Measurements from ENCODE around the gene SELP.

Gene SELP

GRCh38 chr1:169648187-169648586, 18.3 kb upstream of the SELP start:
- peaks cover 26% of the 10 kb centered on the region for H3K4me1 Mint-ChIP-seq (ENCODE audit: low read depth)
- H3K36me3 Mint-ChIP-seq (ENCODE audit: low read depth), result peaks cover 8% of the 10 kb centered on the region
- peaks cover 16% of the 10 kb centered on the region for H3K9me3 Mint-ChIP-seq
- peak overlapping the region; percentile 1 for H3K27ac Mint-ChIP-seq
- no peak overlapping the region for H3K4me3 Mint-ChIP-seq
- DNase-seq (ENCODE audit: low spot score), result no peak
- no peaks in the 10 kb centered on the region for H3K27me3 Mint-ChIP-seq (ENCODE audit: low read depth)

GRCh38 chr1:169647512-169647911, 17.6 kb upstream of the SELP start:
- DNase-seq (ENCODE audit: low spot score), result no peak
- H3K9me3 Mint-ChIP-seq, result peaks cover 16% of the 10 kb centered on the region
- no peak overlapping the region for H3K27ac Mint-ChIP-seq
- H3K27me3 Mint-ChIP-seq (ENCODE audit: low read depth), result no peaks in the 10 kb centered on the region
- peaks cover 26% of the 10 kb centered on the region for H3K4me1 Mint-ChIP-seq (ENCODE audit: low read depth)
- H3K36me3 Mint-ChIP-seq (ENCODE audit: low read depth), result peaks cover 8% of the 10 kb centered on the region
- H3K4me3 Mint-ChIP-seq, result no peak overlapping the region

- peaks cover 22% of the 10 kb centered on the region for H3K4me1 Mint-ChIP-seq (ENCODE audit: low read depth)
- no peaks in the 10 kb centered on the region for H3K27me3 Mint-ChIP-seq (ENCODE audit: low read depth)
- no peak for DNase-seq (ENCODE audit: low spot score)
- peaks cover 16% of the 10 kb centered on the region for H3K9me3 Mint-ChIP-seq
- no peak overlapping the region for H3K4me3 Mint-ChIP-seq
- H3K27ac Mint-ChIP-seq, result no peak overlapping the region
- peaks cover 9% of the 10 kb centered on the region for H3K36me3 Mint-ChIP-seq (ENCODE audit: low read depth)
Observed at GRCh38 chr1:169644297-169644696, 14.4 kb upstream of the SELP start.

GRCh38 chr1:169634877-169635276, 5.0 kb upstream of the SELP start:
- H3K9me3 Mint-ChIP-seq, result peaks cover 66% of the 10 kb centered on the region
- H3K4me1 Mint-ChIP-seq (ENCODE audit: low read depth), result peaks cover 8% of the 10 kb centered on the region
- no peak for DNase-seq (ENCODE audit: low spot score)
- peaks cover 17% of the 10 kb centered on the region for H3K36me3 Mint-ChIP-seq (ENCODE audit: low read depth)
- no peak overlapping the region for H3K4me3 Mint-ChIP-seq
- no peaks in the 10 kb centered on the region for H3K27me3 Mint-ChIP-seq (ENCODE audit: low read depth)
- H3K27ac Mint-ChIP-seq, result no peak overlapping the region

GRCh38 chr1:169634145-169634544, 4.2 kb upstream of the SELP start:
- no peak overlapping the region for H3K4me3 Mint-ChIP-seq
- H3K4me1 Mint-ChIP-seq (ENCODE audit: low read depth), result peaks cover 3% of the 10 kb centered on the region
- peaks cover 15% of the 10 kb centered on the region for H3K36me3 Mint-ChIP-seq (ENCODE audit: low read depth)
- peaks cover 59% of the 10 kb centered on the region for H3K9me3 Mint-ChIP-seq
- H3K27ac Mint-ChIP-seq, result peak overlapping the region; percentile 8
- DNase-seq (ENCODE audit: low spot score), result no peak
- H3K27me3 Mint-ChIP-seq (ENCODE audit: low read depth), result no peaks in the 10 kb centered on the region

- Mint-ChIP-seq H3K4me3 (no peak overlapping the region), H3K27me3 (ENCODE audit: low read depth) (no peaks in the 10 kb centered on the region), H3K9me3 (peaks cover 38% of the 10 kb centered on the region), H3K4me1 (ENCODE audit: low read depth) (peaks cover 12% of the 10 kb centered on the region), H3K36me3 (ENCODE audit: low read depth) (peaks cover 11% of the 10 kb centered on the region), H3K27ac (no peak overlapping the region)
- DNase-seq (ENCODE audit: low spot score), result no peak
Observed at GRCh38 chr1:169631249-169631648, 1.3 kb upstream of the SELP start.

GRCh38 chr1:169624912-169625311, 5.0 kb downstream of the SELP start:
- Mint-ChIP-seq H3K4me1 (ENCODE audit: low read depth) (peaks cover 29% of the 10 kb centered on the region), H3K4me3 (no peak overlapping the region), H3K27ac (peak overlapping the region; percentile 4), H3K36me3 (ENCODE audit: low read depth) (no peaks in the 10 kb centered on the region), H3K27me3 (ENCODE audit: low read depth) (no peaks in the 10 kb centered on the region), H3K9me3 (peaks cover 11% of the 10 kb centered on the region)
- DNase-seq (ENCODE audit: low spot score), result no peak

- Mint-ChIP-seq H3K27me3 (ENCODE audit: low read depth) (no peaks in the 10 kb centered on the region), H3K4me3 (no peak overlapping the region), H3K9me3 (peaks cover 11% of the 10 kb centered on the region), H3K4me1 (ENCODE audit: low read depth) (peaks cover 27% of the 10 kb centered on the region), H3K36me3 (ENCODE audit: low read depth) (no peaks in the 10 kb centered on the region), H3K27ac (peak overlapping the region; percentile 7)
- no peak for DNase-seq (ENCODE audit: low spot score)
Observed at GRCh38 chr1:169624122-169624521, 5.8 kb downstream of the SELP start.

GRCh38 chr1:169623132-169623926, 6.6 kb downstream of the SELP start:
- Mint-ChIP-seq H3K4me3 (no peak overlapping the region), H3K4me1 (ENCODE audit: low read depth) (peaks cover 23% of the 10 kb centered on the region), H3K27me3 (ENCODE audit: low read depth) (no peaks in the 10 kb centered on the region), H3K27ac (no peak overlapping the region), H3K36me3 (ENCODE audit: low read depth) (no peaks in the 10 kb centered on the region), H3K9me3 (peaks cover 11% of the 10 kb centered on the region)
- no peak for DNase-seq (ENCODE audit: low spot score)

- Mint-ChIP-seq H3K4me3 (no peak overlapping the region), H3K27ac (no peak overlapping the region), H3K4me1 (ENCODE audit: low read depth) (peaks cover 15% of the 10 kb centered on the region), H3K27me3 (ENCODE audit: low read depth) (no peaks in the 10 kb centered on the region), H3K36me3 (ENCODE audit: low read depth) (peaks cover 1% of the 10 kb centered on the region), H3K9me3 (peaks cover 6% of the 10 kb centered on the region)
- no peak for DNase-seq (ENCODE audit: low spot score)
Observed at GRCh38 chr1:169620565-169620964, 9.4 kb downstream of the SELP start.

- no peak for DNase-seq (ENCODE audit: low spot score)
- Mint-ChIP-seq H3K9me3 (peaks cover 6% of the 10 kb centered on the region), H3K4me3 (no peak overlapping the region), H3K4me1 (ENCODE audit: low read depth) (peaks cover 3% of the 10 kb centered on the region), H3K36me3 (ENCODE audit: low read depth) (peaks cover 1% of the 10 kb centered on the region), H3K27me3 (ENCODE audit: low read depth) (no peaks in the 10 kb centered on the region), H3K27ac (no peak overlapping the region)
Observed at GRCh38 chr1:169618367-169618766, 11.6 kb downstream of the SELP start.

GRCh38 chr1:169615803-169616202, 14.1 kb downstream of the SELP start:
- Mint-ChIP-seq H3K36me3 (ENCODE audit: low read depth) (peaks cover 1% of the 10 kb centered on the region), H3K27me3 (ENCODE audit: low read depth) (no peaks in the 10 kb centered on the region), H3K27ac (no peak overlapping the region), H3K9me3 (peaks cover 4% of the 10 kb centered on the region), H3K4me1 (ENCODE audit: low read depth) (peaks cover 3% of the 10 kb centered on the region), H3K4me3 (no peak overlapping the region)
- DNase-seq (ENCODE audit: low spot score), result no peak

- no peak for DNase-seq (ENCODE audit: low spot score)
- Mint-ChIP-seq H3K27ac (no peak overlapping the region), H3K36me3 (ENCODE audit: low read depth) (no peaks in the 10 kb centered on the region), H3K27me3 (ENCODE audit: low read depth) (no peaks in the 10 kb centered on the region), H3K4me3 (no peak overlapping the region), H3K4me1 (ENCODE audit: low read depth) (peaks cover 6% of the 10 kb centered on the region), H3K9me3 (no peaks in the 10 kb centered on the region)
Observed at GRCh38 chr1:169610858-169611257, 19.1 kb downstream of the SELP start.

- Mint-ChIP-seq H3K36me3 (ENCODE audit: low read depth) (no peaks in the 10 kb centered on the region), H3K27me3 (ENCODE audit: low read depth) (no peaks in the 10 kb centered on the region), H3K9me3 (no peaks in the 10 kb centered on the region), H3K27ac (no peak overlapping the region), H3K4me3 (no peak overlapping the region), H3K4me1 (ENCODE audit: low read depth) (peaks cover 7% of the 10 kb centered on the region)
- no peak for DNase-seq (ENCODE audit: low spot score)
Observed at GRCh38 chr1:169610108-169610507, 19.8 kb downstream of the SELP start.

- Mint-ChIP-seq H3K4me3 (no peak overlapping the region), H3K4me1 (ENCODE audit: low read depth) (peaks cover 23% of the 10 kb centered on the region), H3K27me3 (ENCODE audit: low read depth) (no peaks in the 10 kb centered on the region), H3K36me3 (ENCODE audit: low read depth) (peaks cover 2% of the 10 kb centered on the region), H3K27ac (no peak overlapping the region), H3K9me3 (peaks cover 5% of the 10 kb centered on the region)
- no peak for DNase-seq (ENCODE audit: low spot score)
Observed at GRCh38 chr1:169608226-169608625, 21.7 kb downstream of the SELP start.
